HG03095 (cell line): ENCODE measurements around the gene NFKB2.
A peak's percentile ranks its signal among the peaks of the same experiment; 100 is the strongest.

ENCODE experiments used
- ATAC-seq: cut with Tn5 transposase; IDR thresholded peaks from one replicate; pipeline ENCODE4 v1.9.1; 2021; ENCODE audit warnings: moderate library complexity; ENCODE audit not compliant: unreplicated experiment

Gene NFKB2

DNA sequence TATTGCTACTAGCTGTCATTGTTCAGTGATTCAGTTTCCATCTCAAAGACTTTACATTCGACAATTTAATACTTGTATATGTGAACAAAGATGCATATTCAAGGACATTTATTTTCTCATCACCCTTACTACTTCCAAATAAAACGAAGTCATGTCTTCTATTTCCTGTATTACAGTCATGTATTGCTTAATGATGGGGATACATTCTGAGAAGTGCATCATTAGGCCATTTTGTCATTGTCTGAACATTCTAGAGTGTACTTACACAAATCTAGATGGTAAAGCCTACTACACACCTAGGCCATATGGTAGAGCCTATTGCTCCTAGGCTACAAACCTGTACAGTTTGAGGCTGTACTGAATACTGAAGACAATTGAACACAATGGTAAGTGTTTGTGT, 49.3 kb downstream of the NFKB2 start:
- ATAC-seq, result no peak

DNA sequence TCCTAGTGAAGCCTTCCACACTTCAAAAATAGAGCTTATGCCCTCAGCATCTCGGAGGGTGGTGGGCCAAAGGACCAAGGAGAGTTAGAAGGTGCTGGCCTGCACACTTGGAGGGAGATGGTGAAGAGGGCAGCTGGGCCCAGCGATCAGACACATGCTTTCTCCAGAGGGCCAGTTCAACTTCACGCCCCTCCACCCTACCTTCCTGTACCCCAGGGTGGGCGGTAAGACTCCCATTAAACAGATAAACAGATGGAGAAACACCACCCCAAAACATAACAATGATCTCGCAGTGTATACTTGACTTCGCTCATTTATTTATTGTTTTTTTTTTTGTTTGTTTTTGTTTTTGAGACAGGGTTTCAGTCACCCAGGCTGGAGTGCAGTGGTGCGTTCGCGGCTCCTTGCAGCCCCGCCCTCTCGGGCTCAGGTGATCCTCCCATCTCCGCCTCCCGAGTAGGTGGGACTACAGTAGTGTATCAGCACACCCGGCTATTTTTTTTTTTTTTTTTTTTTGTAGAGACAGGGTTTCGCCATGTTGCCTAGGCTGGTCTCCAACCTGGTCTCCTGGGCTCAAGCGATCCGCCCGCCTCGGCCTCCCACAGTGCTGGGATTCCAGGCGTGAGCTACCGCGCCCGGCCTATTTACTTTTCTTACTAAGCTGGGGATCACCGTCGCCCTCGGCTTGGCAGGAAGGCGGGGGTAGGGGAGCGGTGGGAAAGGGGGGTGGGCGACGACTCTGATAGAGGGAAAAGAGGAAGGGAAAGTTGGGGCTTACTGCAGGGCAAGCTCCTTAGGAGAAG, 54.0 kb downstream of the NFKB2 start:
- peak; percentile 57 for ATAC-seq

DNA sequence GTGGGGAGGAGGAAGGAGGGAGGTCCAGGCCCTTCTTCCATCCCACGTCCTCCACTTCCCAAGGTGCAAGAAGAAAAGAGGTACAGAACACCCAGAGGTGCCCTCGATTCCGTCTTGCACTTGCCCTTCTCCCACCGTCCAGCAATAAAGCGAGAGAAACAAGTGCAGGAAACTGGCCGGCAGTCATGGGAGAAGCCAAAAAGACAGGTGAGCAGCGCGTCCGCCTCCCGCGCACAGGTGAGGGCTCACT, 54.5 kb downstream of the NFKB2 start:
- ATAC-seq, result no peak

DNA sequence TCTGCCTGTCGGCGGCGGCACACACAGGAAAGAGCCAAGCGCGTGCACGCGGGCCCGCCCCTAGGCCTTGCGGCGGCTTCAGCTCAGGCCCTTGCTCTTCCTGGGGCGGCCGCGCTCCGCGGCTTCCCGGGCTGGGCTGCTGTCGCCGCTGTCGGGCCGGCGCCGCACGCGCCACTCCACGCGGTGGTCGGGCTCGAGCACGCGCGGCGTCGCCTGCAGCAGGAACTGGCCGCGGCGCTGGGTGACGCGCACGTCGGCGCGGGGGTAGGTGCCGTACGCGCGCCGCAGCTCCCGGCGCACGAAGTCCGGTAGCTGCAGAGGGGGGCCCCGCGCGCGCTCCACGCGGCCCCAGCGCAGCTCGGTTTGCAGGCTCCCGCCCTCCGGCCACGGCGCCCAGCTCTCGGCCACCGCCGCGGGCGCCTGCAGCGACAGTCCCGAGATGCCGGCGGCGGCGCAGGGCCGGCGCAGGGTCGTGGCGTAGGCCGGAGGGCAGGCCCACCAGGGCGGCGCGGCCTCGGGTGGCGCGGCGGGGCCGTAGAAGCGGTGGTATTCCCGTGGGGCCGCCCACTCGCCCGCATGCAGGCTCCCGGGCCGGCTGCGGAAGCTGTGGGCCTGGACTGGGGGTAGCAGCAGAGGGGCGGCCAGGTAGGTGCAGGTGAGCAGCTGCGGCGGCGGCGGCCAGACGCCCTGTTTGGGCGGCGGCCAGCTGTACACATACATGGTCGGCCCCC, 55.0 kb downstream of the NFKB2 start:
- ATAC-seq, result peak; percentile 68

DNA sequence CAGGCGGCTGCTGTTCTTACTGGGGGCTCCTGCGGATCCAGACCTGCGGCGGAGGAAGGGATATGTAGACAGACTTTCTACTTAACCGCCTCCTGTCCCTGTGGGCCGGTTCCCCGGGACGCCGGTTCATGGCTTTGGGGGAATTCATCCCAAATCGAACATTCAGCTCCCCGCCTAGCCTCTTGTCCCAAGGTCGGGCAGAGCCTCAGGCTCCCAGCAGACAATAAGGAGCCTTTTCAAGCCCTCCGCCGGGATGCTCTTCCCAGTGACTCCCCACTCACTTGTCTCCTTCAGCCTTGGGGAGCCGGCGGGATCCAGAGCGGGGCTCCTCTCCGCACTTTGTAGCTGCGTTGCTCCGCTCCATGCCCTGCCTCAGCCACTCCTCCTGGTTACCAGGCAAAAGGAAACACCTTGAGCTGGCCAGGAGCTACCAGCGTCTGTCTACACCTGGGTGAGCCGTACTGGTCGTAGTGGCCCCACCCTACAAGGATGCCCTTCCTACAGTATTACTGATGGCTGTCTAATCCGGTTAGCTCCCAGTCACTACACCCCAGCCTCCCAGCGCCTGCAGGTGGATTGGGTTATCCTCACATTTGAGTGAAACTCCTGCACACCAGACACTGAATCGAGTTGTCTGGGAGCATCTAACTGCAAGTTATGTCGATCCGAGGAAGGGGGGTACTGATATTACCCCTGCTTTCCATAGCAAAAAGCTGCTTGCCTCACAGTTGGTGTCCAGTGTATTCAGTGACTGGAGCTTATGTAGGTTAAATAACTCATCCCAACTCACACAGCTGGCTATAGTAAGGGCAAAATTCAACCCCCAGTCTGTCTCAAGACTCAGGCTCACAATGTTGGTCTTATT, 55.8 kb downstream of the NFKB2 start, which contains the start of gene C10orf95:
Gene C10orf95 (minus strand): TSS at position 439 of the 865 bp plus-strand sequence. CDS start 450 bp downstream, outside the sequence.
- no peak for ATAC-seq
